HL-60 (cell line): Measurements from ENCODE around the gene CD63.

ENCODE experiments used
- DNase-seq, 2 experiments: peaks; one replicate each; pipeline ENCODE4 v3.0.0-alpha.2; 2010 to 2020; ENCODE audit warnings: low read depth in 1 of 2, low spot score in 1 of 2
- H3K27ac ChIP-seq: fragments of 250-450 bp; sonication (Bioruptor Pico); replicated peaks from 2 replicates; pipeline ENCODE4 v1.5.1; 2020; ENCODE audit warnings: mild to moderate bottlenecking, moderate library complexity
- H3K27me3 ChIP-seq: fragments of 250-450 bp; sonication (Bioruptor Pico); 2 replicates; pipeline ENCODE4 v1.5.1; 2021; ENCODE audit warnings: mild to moderate bottlenecking, moderate library complexity; ENCODE audit not compliant: insufficient read depth, poor library complexity, severe bottlenecking
- H3K4me3 ChIP-seq: replicated peaks from 2 replicates; pipeline ENCODE4 v1.5.1; 2011; ENCODE audit warnings: mild to moderate bottlenecking, control low read depth, low read length; ENCODE audit not compliant: insufficient read depth
- GABPA ChIP-seq: IDR thresholded peaks from 2 replicates; pipeline ENCODE4 v1.6.1; 2012; ENCODE audit warnings: low read depth
- POLR2AphosphoS5 ChIP-seq: IDR thresholded peaks from 2 replicates; pipeline ENCODE4 v1.6.1; 2012; ENCODE audit warnings: low read depth
- SPI1 ChIP-seq: IDR thresholded peaks from 2 replicates; pipeline ENCODE4 v1.6.1; 2012; ENCODE audit warnings: low read depth, mild to moderate bottlenecking, borderline replicate concordance
- TF ChIP-seq, protein P1 (sequence below): IDR thresholded peaks from 2 replicates; pipeline ENCODE4 v1.6.1; 2012; ENCODE audit warnings: low read depth; ENCODE audit not compliant: insufficient replicate concordance
- TF ChIP-seq, protein P2 (sequence below): IDR thresholded peaks from one replicate; pipeline ENCODE4 v1.5.1; 2011; ENCODE audit warnings: low read length, control low read depth, inconsistent platforms; ENCODE audit not compliant: insufficient read depth

Gene CD63

DNA sequence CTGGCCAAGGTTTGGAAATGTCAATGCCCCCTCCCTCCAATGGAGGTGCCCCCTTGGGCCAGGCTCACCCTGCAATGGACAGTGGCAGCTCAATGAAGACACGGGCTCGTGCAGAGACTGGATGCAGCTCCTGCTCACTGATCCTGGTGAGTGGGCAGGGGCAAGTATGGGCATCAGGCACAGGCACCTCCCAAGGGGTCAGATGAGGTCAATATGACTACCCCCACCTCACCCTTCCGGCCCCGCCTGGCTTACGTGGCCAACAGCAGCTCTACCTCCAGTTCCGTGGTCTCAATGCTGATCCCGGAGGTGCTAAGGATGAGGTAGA is 34.7 kb downstream of the CD63 start:
- Histone ChIP-seq H3K27me3 (no peaks in the 10 kb centered on the region), H3K27ac (no peak overlapping the region), H3K4me3 (no peak overlapping the region)
- TF ChIP-seq POLR2AphosphoS5 = no peak
- TF ChIP-seq GABPA = no peak
- TF ChIP-seq, protein P1, sequence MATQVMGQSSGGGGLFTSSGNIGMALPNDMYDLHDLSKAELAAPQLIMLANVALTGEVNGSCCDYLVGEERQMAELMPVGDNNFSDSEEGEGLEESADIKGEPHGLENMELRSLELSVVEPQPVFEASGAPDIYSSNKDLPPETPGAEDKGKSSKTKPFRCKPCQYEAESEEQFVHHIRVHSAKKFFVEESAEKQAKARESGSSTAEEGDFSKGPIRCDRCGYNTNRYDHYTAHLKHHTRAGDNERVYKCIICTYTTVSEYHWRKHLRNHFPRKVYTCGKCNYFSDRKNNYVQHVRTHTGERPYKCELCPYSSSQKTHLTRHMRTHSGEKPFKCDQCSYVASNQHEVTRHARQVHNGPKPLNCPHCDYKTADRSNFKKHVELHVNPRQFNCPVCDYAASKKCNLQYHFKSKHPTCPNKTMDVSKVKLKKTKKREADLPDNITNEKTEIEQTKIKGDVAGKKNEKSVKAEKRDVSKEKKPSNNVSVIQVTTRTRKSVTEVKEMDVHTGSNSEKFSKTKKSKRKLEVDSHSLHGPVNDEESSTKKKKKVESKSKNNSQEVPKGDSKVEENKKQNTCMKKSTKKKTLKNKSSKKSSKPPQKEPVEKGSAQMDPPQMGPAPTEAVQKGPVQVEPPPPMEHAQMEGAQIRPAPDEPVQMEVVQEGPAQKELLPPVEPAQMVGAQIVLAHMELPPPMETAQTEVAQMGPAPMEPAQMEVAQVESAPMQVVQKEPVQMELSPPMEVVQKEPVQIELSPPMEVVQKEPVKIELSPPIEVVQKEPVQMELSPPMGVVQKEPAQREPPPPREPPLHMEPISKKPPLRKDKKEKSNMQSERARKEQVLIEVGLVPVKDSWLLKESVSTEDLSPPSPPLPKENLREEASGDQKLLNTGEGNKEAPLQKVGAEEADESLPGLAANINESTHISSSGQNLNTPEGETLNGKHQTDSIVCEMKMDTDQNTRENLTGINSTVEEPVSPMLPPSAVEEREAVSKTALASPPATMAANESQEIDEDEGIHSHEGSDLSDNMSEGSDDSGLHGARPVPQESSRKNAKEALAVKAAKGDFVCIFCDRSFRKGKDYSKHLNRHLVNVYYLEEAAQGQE = no peak
- TF ChIP-seq, protein P2, sequence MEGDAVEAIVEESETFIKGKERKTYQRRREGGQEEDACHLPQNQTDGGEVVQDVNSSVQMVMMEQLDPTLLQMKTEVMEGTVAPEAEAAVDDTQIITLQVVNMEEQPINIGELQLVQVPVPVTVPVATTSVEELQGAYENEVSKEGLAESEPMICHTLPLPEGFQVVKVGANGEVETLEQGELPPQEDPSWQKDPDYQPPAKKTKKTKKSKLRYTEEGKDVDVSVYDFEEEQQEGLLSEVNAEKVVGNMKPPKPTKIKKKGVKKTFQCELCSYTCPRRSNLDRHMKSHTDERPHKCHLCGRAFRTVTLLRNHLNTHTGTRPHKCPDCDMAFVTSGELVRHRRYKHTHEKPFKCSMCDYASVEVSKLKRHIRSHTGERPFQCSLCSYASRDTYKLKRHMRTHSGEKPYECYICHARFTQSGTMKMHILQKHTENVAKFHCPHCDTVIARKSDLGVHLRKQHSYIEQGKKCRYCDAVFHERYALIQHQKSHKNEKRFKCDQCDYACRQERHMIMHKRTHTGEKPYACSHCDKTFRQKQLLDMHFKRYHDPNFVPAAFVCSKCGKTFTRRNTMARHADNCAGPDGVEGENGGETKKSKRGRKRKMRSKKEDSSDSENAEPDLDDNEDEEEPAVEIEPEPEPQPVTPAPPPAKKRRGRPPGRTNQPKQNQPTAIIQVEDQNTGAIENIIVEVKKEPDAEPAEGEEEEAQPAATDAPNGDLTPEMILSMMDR = no peak
- TF ChIP-seq SPI1 = no peak
- no peak for DNase-seq

DNA sequence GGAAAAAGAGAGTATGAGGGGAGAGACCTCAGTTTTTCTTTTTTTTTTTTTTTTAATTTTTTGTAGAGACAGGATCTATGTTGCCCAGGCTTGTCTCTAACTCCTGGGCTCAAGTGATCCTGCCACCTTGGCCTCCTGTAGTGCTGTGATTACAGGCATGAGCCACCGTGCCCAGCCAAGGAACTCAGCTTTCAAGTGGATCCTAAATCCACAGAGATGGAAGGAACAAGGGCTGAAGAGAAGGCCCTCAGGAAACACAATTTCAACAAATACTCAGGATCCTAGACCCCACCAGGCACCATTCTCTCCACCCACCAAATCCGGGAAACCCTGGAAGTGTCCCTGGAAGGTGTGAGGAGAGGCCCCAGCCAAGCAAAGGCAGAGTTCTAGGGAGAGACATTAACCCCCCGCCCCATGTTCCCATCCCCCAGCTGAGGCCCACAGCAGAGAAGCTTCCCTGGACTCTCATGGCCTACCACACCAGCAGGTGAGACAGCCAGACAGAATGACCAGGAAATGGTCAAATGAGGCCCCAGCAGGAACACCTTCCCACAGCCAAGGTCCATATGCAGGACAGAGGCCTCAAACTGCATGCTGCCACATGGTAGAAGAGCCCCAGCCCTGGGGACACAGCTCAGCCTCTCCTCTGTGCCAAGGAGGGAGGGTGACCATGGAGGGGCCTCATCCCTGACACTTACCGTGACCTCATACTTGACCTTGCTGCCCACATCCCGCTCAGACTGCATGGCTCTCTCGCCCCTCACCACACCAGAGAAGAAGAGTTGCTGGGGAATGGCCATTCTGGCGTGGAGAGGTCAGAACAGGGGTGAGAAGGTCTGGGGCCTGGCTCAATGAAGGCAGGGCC is 35.3 kb downstream of the CD63 start:
- TF ChIP-seq, protein P2 = no peak
- TF ChIP-seq, protein P1 = no peak
- TF ChIP-seq GABPA = no peak
- TF ChIP-seq SPI1 = no peak
- TF ChIP-seq POLR2AphosphoS5 = no peak
- Histone ChIP-seq H3K27me3 (no peaks in the 10 kb centered on the region), H3K27ac (no peak overlapping the region), H3K4me3 (no peak overlapping the region)
- no peak for DNase-seq

DNA sequence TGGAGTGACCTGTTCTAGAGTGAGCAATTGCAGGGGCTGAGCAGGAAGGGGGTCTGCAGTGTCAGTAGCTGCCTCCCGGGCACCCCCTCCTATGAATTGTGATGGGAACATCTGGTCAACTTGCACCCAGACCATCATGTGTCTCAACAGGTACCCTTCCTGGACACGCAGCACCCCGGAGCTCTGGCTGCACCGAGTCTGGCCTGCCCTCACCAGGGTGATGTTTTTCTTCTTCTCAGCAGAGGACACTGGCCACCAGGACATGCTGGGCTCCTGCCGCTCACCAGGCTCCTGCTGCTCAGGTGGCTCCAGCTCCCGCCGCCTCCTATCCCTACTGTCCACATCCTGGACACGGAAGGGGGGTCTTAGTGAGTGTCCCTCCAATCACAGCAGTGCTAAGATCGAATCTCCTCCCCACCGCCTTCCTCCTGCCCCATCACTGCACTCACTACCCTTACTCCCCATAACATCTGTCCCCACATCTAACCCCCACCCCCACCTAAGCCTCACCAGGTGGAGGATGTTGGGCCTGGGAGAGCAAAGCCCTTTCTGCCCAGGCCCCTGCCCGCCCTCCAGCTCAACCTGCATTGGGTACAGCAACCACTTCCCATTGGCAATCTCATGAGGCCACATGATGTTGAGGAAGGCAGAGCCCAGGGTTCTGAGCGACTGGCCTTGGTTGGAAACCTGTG is 36.0 kb downstream of the CD63 start:
- TF ChIP-seq, protein P1 = no peak
- TF ChIP-seq GABPA (no peak), POLR2AphosphoS5 (no peak), SPI1 (no peak)
- TF ChIP-seq, protein P2 = no peak
- Histone ChIP-seq H3K27ac (no peak overlapping the region), H3K27me3 (no peaks in the 10 kb centered on the region), H3K4me3 (no peak overlapping the region)
- no peak for DNase-seq
